Spleen (tissue), 7 donors: ENCODE measurements around the gene GJC2.

Experiments used
- CTCF ChIP-seq, 11 experiments: fragments of 200-600 bp in 7 of 11; fragments of 450-650 bp in 4 of 11; sonication (generic) in 4 of 11; IDR thresholded peaks in 8 of 11; conservative IDR thresholded peaks in 3 of 11; 1 replicate in 7 of 11; 2 replicates in 4 of 11; pipeline versions ENCODE4 v1.4.0 to v1.8.0; 2016 to 2021; ENCODE audit warnings: antibody characterized with exemption in 11 of 11, inconsistent platforms in 4 of 11, mild to moderate bottlenecking in 1 of 11
- POLR2A ChIP-seq, 3 donors: fragments of 450-650 bp; IDR thresholded peaks; one replicate each; pipeline ENCODE4 v1.5.1; 2017; ENCODE audit warnings: antibody characterized with exemption in 3 of 3, mild to moderate bottlenecking in 1 of 3
- POLR2AphosphoS5 ChIP-seq, 3 donors: sonication (generic); formaldehyde crosslinking; IDR thresholded peaks; one replicate each; pipeline ENCODE4 v1.5.1; 2017; ENCODE audit warnings: antibody characterized with exemption in 3 of 3
- donor health status: DM: no; HTN: no; CAD: no; lungs with moderate emphysema.
- donor health status: DM: no; HTN: no; CAD: no.
- donor health status: DM: no; HTN: no; CAD: no.

- TF ChIP-seq POLR2A (IDR thresholded peaks at IDR 0.05) (no peak), CTCF (IDR thresholded peaks at IDR 0.05 in 8 of 11, conservative IDR thresholded peaks at IDR 0.05 in 3 of 11) (no peak), POLR2AphosphoS5 (IDR thresholded peaks at IDR 0.05) (no peak)
Observed at GRCh38 chr1:228105996-228106799, 43.5 kb upstream of the GJC2 start.
